ENCODE measurements around the gene TBX15.

- no peak for TF ChIP-seq EZH2 (IDR thresholded peaks at IDR 0.05)
- no peak for TF ChIP-seq CTCF (IDR thresholded peaks at IDR 0.05)
Observed at GRCh38 chr1:118981436-118981835, 6.7 kb downstream of the TBX15 start.
